SK-N-MC (cell line): ENCODE data around the gene RBM12.

ENCODE experiments used
- DNase-seq: peaks from one replicate; pipeline ENCODE4 v3.0.0-alpha.2; 2011; ENCODE audit warnings: low read depth, low spot score
- H3K27ac ChIP-seq: fragments of 200-600 bp; sonication (generic); 2 replicates; pipeline ENCODE4 v1.5.1; 2016; ENCODE audit warnings: mixed run types
- H3K36me3 ChIP-seq: fragments of 200-600 bp; sonication (generic); 2 replicates; pipeline ENCODE4 v1.6.1; 2017; ENCODE audit warnings: antibody characterized with exemption, low read length, mixed read lengths; ENCODE audit not compliant: insufficient read depth
- H3K4me3 ChIP-seq: fragments of 200-600 bp; sonication (generic); 2 replicates; pipeline ENCODE4 v1.5.1; 2016
- H3K9ac ChIP-seq: fragments of 200-600 bp; sonication (generic); 2 replicates; pipeline ENCODE4 v1.8.0; 2017; ENCODE audit warnings: mixed run types, mixed read lengths; ENCODE audit not compliant: insufficient read length
- H3K9me3 ChIP-seq: fragments of 200-600 bp; sonication (generic); 2 replicates; pipeline ENCODE4 v1.6.1; 2017; ENCODE audit warnings: low read depth, mild to moderate bottlenecking, antibody characterized with exemption, low read length, moderate library complexity, mixed read lengths
- EZH2 ChIP-seq: fragments of 200-600 bp; sonication (generic); IDR thresholded peaks from one replicate; pipeline ENCODE4 v1.6.1; 2017; ENCODE audit warnings: antibody characterized with exemption
- FOXP2 ChIP-seq: optimal IDR thresholded peaks from 2 replicates; pipeline ENCODE3; 2011; ENCODE audit warnings: mild to moderate bottlenecking, moderate library complexity; ENCODE audit not compliant: insufficient read depth; ENCODE audit errors: extremely low read length, control extremely low read depth
- POLR2AphosphoS5 ChIP-seq: IDR thresholded peaks from 2 replicates; pipeline ENCODE4 v1.6.1; 2012; ENCODE audit warnings: mild to moderate bottlenecking, low read depth, low read length, borderline replicate concordance

RBM12 gene

GRCh38 chr20:35650632-35651031 lies 14.1 kb downstream of the RBM12 start:
- H3K36me3 ChIP-seq = peaks cover 78% of the 10 kb centered on the region
- no peak for DNase-seq
- no peak overlapping the region for H3K4me3 ChIP-seq
- H3K27ac ChIP-seq = 0 out of 2 replicates have a peak overlapping the region, but pooled peaks have one; percentile 16
- no peak overlapping the region for H3K9ac ChIP-seq
- no peak for TF ChIP-seq FOXP2
- no peaks in the 10 kb centered on the region for H3K9me3 ChIP-seq

GRCh38 chr20:35648836-35649235 lies 15.9 kb downstream of the RBM12 start:
- Histone ChIP-seq H3K9ac (no peak overlapping the region), H3K4me3 (no peak overlapping the region), H3K27ac (peak overlapping the region; percentile 5; the same call in 1 of the 2 replicates), H3K36me3 (peaks cover 60% of the 10 kb centered on the region), H3K9me3 (no peaks in the 10 kb centered on the region)
- TF ChIP-seq POLR2AphosphoS5 (no peak), EZH2 (no peak), FOXP2 (no peak)
- DNase-seq = no peak

GRCh38 chr20:35644806-35645205 lies 19.9 kb downstream of the RBM12 start:
- no peak overlapping the region for H3K9ac ChIP-seq
- DNase-seq = no peak
- H3K4me3 ChIP-seq = no peak overlapping the region
- peaks cover 21% of the 10 kb centered on the region for H3K36me3 ChIP-seq
- no peaks in the 10 kb centered on the region for H3K9me3 ChIP-seq
- no peak for TF ChIP-seq POLR2AphosphoS5
- no peak for TF ChIP-seq EZH2
- no peak for TF ChIP-seq FOXP2
- H3K27ac ChIP-seq = no peak overlapping the region

GRCh38 chr20:35643045-35643444 lies 21.7 kb downstream of the RBM12 start:
- Histone ChIP-seq H3K9me3 (no peaks in the 10 kb centered on the region), H3K27ac (no peak overlapping the region), H3K36me3 (peaks cover 4% of the 10 kb centered on the region; the same call in 1 of the 2 replicates), H3K4me3 (no peak overlapping the region), H3K9ac (no peak overlapping the region)
- TF ChIP-seq EZH2 (no peak), POLR2AphosphoS5 (no peak), FOXP2 (no peak)
- no peak for DNase-seq

GRCh38 chr20:35641743-35642142 lies 23.0 kb downstream of the RBM12 start:
- Histone ChIP-seq H3K36me3 (peaks cover 3% of the 10 kb centered on the region; the same call in 1 of the 2 replicates), H3K4me3 (no peak overlapping the region), H3K9me3 (no peaks in the 10 kb centered on the region), H3K9ac (no peak overlapping the region), H3K27ac (peak overlapping the region; percentile 26; the same call in 1 of the 2 replicates)
- no peak for DNase-seq
- TF ChIP-seq EZH2 (no peak), FOXP2 (no peak), POLR2AphosphoS5 (no peak; the same call in 1 of the 2 replicates)

- DNase-seq = no peak
- 0 out of 2 replicates have a peak overlapping the region, but pooled peaks have one; percentile 44 for H3K27ac ChIP-seq
- H3K4me3 ChIP-seq = no peak overlapping the region
- H3K9me3 ChIP-seq = no peaks in the 10 kb centered on the region
- no peaks in the 10 kb centered on the region; the same call in 1 of the 2 replicates for H3K36me3 ChIP-seq
- H3K9ac ChIP-seq = no peak overlapping the region
- TF ChIP-seq EZH2 = no peak
- TF ChIP-seq FOXP2 = no peak
Observed at GRCh38 chr20:35640724-35641123, 24.0 kb downstream of the RBM12 start.

- no peak for DNase-seq
- 0 out of 2 replicates have a peak overlapping the region, but pooled peaks have one; percentile 27 for H3K27ac ChIP-seq
- no peaks in the 10 kb centered on the region; the same call in 1 of the 2 replicates for H3K36me3 ChIP-seq
- H3K4me3 ChIP-seq = no peak overlapping the region
- TF ChIP-seq FOXP2 (no peak), POLR2AphosphoS5 (no peak), EZH2 (no peak)
- no peaks in the 10 kb centered on the region for H3K9me3 ChIP-seq
- H3K9ac ChIP-seq = no peak overlapping the region
Observed at GRCh38 chr20:35638751-35639150, 25.9 kb downstream of the RBM12 start.

GRCh38 chr20:35637276-35637675 lies 27.4 kb downstream of the RBM12 start:
- Histone ChIP-seq H3K27ac (no peak overlapping the region), H3K9me3 (no peaks in the 10 kb centered on the region), H3K36me3 (peaks cover 4% of the 10 kb centered on the region; the same call in 1 of the 2 replicates), H3K9ac (no peak overlapping the region), H3K4me3 (no peak overlapping the region)
- no peak for TF ChIP-seq EZH2
- TF ChIP-seq POLR2AphosphoS5 = no peak
- no peak for TF ChIP-seq FOXP2
- no peak for DNase-seq

GRCh38 chr20:35636095-35636494 lies 28.6 kb downstream of the RBM12 start:
- H3K4me3 ChIP-seq = no peak overlapping the region
- DNase-seq = no peak

More at GRCh38 chr20:35636095-35636494, 28.6 kb downstream of the RBM12 start:
- Histone ChIP-seq H3K9ac (no peak overlapping the region), H3K27ac (0 out of 2 replicates have a peak overlapping the region, but pooled peaks have one; percentile 18), H3K9me3 (no peaks in the 10 kb centered on the region), H3K36me3 (peaks cover 16% of the 10 kb centered on the region; the same call in 1 of the 2 replicates)
- TF ChIP-seq EZH2 (no peak), POLR2AphosphoS5 (no peak), FOXP2 (no peak)
